GM12891 (cell line): ENCODE data around the gene DNASE1L1.
"Not testable (repeated sequence)": the region's sequence is repeated elsewhere in the genome, so short reads cannot be mapped to it uniquely, and the experiment has no call there.

Experiments used
- DNase-seq: peaks from one replicate; pipeline ENCODE4 v3.0.0; 2011; ENCODE audit warnings: low spot score; ENCODE audit not compliant: insufficient read length
- FAIRE-seq: peaks from 2 replicates; lab custom pipeline; 2011; peaks lifted over from hg19 to GRCh38; lab: Jason Lieb, UNC
- PAX5 ChIP-seq: IDR thresholded peaks from 2 replicates; pipeline ENCODE4 v1.6.1; 2011; ENCODE audit warnings: low read length, moderate library complexity, mild to moderate bottlenecking; ENCODE audit not compliant: insufficient read depth, severe bottlenecking
- POLR2A ChIP-seq: IDR thresholded peaks from 2 replicates; pipeline ENCODE4 v1.6.1; 2011; ENCODE audit warnings: low read depth, low read length, control low read depth
- POLR2AphosphoS5 ChIP-seq: IDR thresholded peaks from 2 replicates; pipeline ENCODE4 v1.6.1; 2011; ENCODE audit warnings: low read depth, low read length, control low read depth
- POU2F2 ChIP-seq: IDR thresholded peaks from 2 replicates; pipeline ENCODE4 v1.6.1; 2011; ENCODE audit warnings: low read depth, mild to moderate bottlenecking, control low read depth, low read length, moderate library complexity
- SPI1 ChIP-seq: IDR thresholded peaks from 2 replicates; pipeline ENCODE4 v1.6.1; 2011; ENCODE audit warnings: low read depth, low read length, control low read depth
- TAF1 ChIP-seq: IDR thresholded peaks from 2 replicates; pipeline ENCODE4 v1.6.1; 2011; ENCODE audit warnings: low read depth, low read length, control low read depth

The DNASE1L1 gene

GRCh38 chrX:154399527-154400368 lies 9.3 kb downstream of the DNASE1L1 start:
- TF ChIP-seq SPI1 = no peak
- peak; percentile 8; the same call in 1 of the 2 replicates for TF ChIP-seq POLR2AphosphoS5
- TF ChIP-seq POU2F2 = no peak
- TF ChIP-seq POLR2A = no peak
- peak; percentile 75 for FAIRE-seq
- DNase-seq = no peak

GRCh38 chrX:154398668-154399526 lies 10.2 kb downstream of the DNASE1L1 start:
- no peak for FAIRE-seq
- DNase-seq = no peak
- TF ChIP-seq PAX5 (no peak), POU2F2 (0 out of 2 replicates have a peak, but pooled peaks have one; percentile 32)

GRCh38 chrX:154397888-154398667 lies 11.0 kb downstream of the DNASE1L1 start, which contains the start of gene RPL10:
TSS of gene RPL10 (plus strand) at chrX:154398377. CDS start at chrX:154398520, 143 bp downstream.
- FAIRE-seq = peak; percentile 99

GRCh38 chrX:154396973-154397887 lies 11.8 kb downstream of the DNASE1L1 start:
- DNase-seq = peak; percentile 47
- peak; percentile 75 for FAIRE-seq
- TF ChIP-seq TAF1 (no peak), POLR2AphosphoS5 (no peak), POU2F2 (no peak), PAX5 (no peak), POLR2A (no peak), SPI1 (no peak)

More at GRCh38 chrX:154397888-154398667, 11.0 kb downstream of the DNASE1L1 start, which contains the start of gene RPL10:
- peak; percentile 80 for DNase-seq
- no peak for TF ChIP-seq PAX5
- TF ChIP-seq TAF1 = peak; percentile 99
- peak; percentile 100 for TF ChIP-seq POLR2AphosphoS5
- TF ChIP-seq POLR2A = peak; percentile 100
- peak; percentile 96 for TF ChIP-seq POU2F2
- no peak for TF ChIP-seq SPI1

GRCh38 chrX:154396363-154396762 lies 12.7 kb downstream of the DNASE1L1 start:
- FAIRE-seq, DNase-seq: not testable (repeated sequence)

GRCh38 chrX:154389812-154390747 lies 19.0 kb downstream of the DNASE1L1 start:
- not testable (repeated sequence) for DNase-seq
- FAIRE-seq = peak; percentile 99

- not testable (repeated sequence) for DNase-seq, FAIRE-seq
Measured at GRCh38 chrX:154388649-154389048, 20.4 kb downstream of the DNASE1L1 start.

GRCh38 chrX:154388094-154388493 lies 21.0 kb downstream of the DNASE1L1 start:
- DNase-seq = not testable (repeated sequence)
- peak; percentile 87 for FAIRE-seq
